ENCODE data around the gene BTN1A1.

DNA sequence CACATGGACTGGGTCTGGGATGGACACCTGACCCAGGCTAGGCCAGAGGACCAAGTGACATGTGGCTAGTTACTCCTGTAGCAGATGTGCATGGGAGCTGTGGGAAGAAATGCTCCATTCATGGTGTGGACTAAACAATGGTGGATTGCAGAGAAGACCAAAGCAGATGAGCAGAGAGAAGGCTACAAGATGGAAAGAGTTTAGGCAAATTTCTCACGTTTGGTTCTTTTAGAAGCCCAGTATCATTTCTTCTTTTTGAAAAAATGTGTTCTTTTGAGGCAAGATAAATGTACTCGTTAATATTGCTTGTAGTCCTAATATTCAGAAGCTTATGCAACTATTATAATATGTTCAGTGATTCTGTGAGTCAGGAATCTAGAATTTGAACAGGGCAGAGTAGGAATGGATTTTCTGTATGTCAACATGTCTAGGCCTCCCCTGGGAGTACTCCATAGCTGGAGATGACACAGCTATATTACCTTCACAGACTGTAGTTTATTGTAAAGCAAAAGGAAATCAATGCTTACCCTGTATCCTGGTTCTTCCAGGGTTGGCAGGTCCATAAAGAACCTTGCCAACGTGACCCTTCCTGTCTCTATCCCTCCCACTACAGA, 44.6 kb upstream of the BTN1A1 start:
- TF ChIP-seq POLR2A (IDR thresholded peaks at IDR 0.05; ENCODE audit: low read depth, low read length) (no peak), TAF1 (IDR thresholded peaks at IDR 0.05; ENCODE audit: low read depth, low read length) (no peak), POLR2AphosphoS5 (IDR thresholded peaks at IDR 0.05; ENCODE audit: low read depth, low read length) (no peak), PAX5 (IDR thresholded peaks at IDR 0.05; ENCODE audit: insufficient read depth, low read length, severe bottlenecking) (no peak), SPI1 (IDR thresholded peaks at IDR 0.05; ENCODE audit: low read depth, low read length) (no peak), POU2F2 (IDR thresholded peaks at IDR 0.05; ENCODE audit: low read depth, low read length) (no peak)
